Measurements from ENCODE around the gene FXN. TPM values are rescaled to one million over a fixed set of nuclear protein-coding genes. Genes with fewer than 3 reads are reported as not detected.

FXN gene
- total RNA-seq, 4 donors from 2014 or later, result 0.17 to 5.6 (median 3.0) TPM

GRCh38 chr9:69004836-69005235 is 30.7 kb upstream of the FXN start:
- intact Hi-C loops (cut with DNase I; ENCODE audit: low total_unique reads), result loop anchor here (10.0 kb wide), 1 partner anchor 420 kb away; no protein-coding TSS in a partner anchor
- TF ChIP-seq POLR2A (IDR thresholded peaks at IDR 0.05) (no peak), CTCF (IDR thresholded peaks at IDR 0.05) (no peak)
- 16 to 21% methylated on average over 2 of the region's 2 CpGs for WGBS, 2 donors
- DNase-seq (ENCODE audit: low spot score in 2 of 2), result peak in 1 of 2 donors; percentile 26
- no peak overlapping the region for H3K4me3 ChIP-seq (ENCODE audit: low read depth, poor library complexity, severe bottlenecking)

- TF ChIP-seq POLR2A (IDR thresholded peaks at IDR 0.05) (no peak), CTCF (IDR thresholded peaks at IDR 0.05) (no peak)
- no peak overlapping the region for H3K4me3 ChIP-seq (ENCODE audit: low read depth, poor library complexity, severe bottlenecking)
- WGBS, 2 donors, result 36 to 49% methylated on average over 1 of the region's 1 CpG
- intact Hi-C loops (cut with DNase I; ENCODE audit: low total_unique reads), result loop anchor here (10.0 kb wide), 1 partner anchor 425 kb away; no protein-coding TSS in a partner anchor
- no peak for DNase-seq (ENCODE audit: low spot score in 2 of 2)
These were observed 25.8 kb upstream of the FXN start for GRCh38 chr9:69009708-69010107.

GRCh38 chr9:69012696-69013381 is 22.7 kb upstream of the FXN start:
- H3K4me3 ChIP-seq (ENCODE audit: low read depth, poor library complexity, severe bottlenecking), result no peak overlapping the region
- TF ChIP-seq POLR2A (IDR thresholded peaks at IDR 0.05), result no peak
- TF ChIP-seq CTCF (IDR thresholded peaks at IDR 0.05), result no peak
- intact Hi-C loops (cut with DNase I; ENCODE audit: low total_unique reads), result no loop called here
- 79 to 81% methylated on average over 18 of the region's 18 CpGs for WGBS, 2 donors
- peak in 1 of 2 donors; percentile 65 for DNase-seq (ENCODE audit: low spot score in 2 of 2)

- intact Hi-C loops (cut with DNase I; ENCODE audit: low total_unique reads), result no loop called here
- 96% methylated on average over 26 of the region's 26 CpGs for WGBS, 2 donors
- H3K4me3 ChIP-seq (ENCODE audit: low read depth, poor library complexity, severe bottlenecking), result no peak overlapping the region
- DNase-seq (ENCODE audit: low spot score in 2 of 2), result peak in 1 of 2 donors; percentile 71
- no peak for TF ChIP-seq POLR2A (IDR thresholded peaks at IDR 0.05)
- TF ChIP-seq CTCF (IDR thresholded peaks at IDR 0.05), result no peak
These were observed 22.2 kb upstream of the FXN start for GRCh38 chr9:69013382-69013727.

GRCh38 chr9:69014013-69014412 is 21.5 kb upstream of the FXN start, which contains the start of gene PRKACG:
Gene PRKACG, minus strand, starts transcription at chr9:69014113. Its CDS starts 21 bp downstream, at chr9:69014092.
- intact Hi-C loops (cut with DNase I; ENCODE audit: low total_unique reads), result no loop called here

More at GRCh38 chr9:69014013-69014412, 21.5 kb upstream of the FXN start, which contains the start of gene PRKACG:
- WGBS, 2 donors, result 97% methylated on average over 29 of the region's 29 CpGs
- H3K4me3 ChIP-seq (ENCODE audit: low read depth, poor library complexity, severe bottlenecking), result no peak within 1 kb of the TSS
- no peak for DNase-seq (ENCODE audit: low spot score in 2 of 2)
- no peak for TF ChIP-seq POLR2A (IDR thresholded peaks at IDR 0.05)
- TF ChIP-seq CTCF (IDR thresholded peaks at IDR 0.05), result no peak
